ES-I3 (cell line): ENCODE results near the gene HOXA6.

Source experiments
- H3K36me3 ChIP-seq: 2 replicates; pipeline ENCODE4 v1.6.1; 2013; ENCODE audit warnings: mild to moderate bottlenecking, low read length, control low read depth, moderate library complexity; ENCODE audit not compliant: insufficient read depth
- H3K4me1 ChIP-seq: 2 replicates; pipeline ENCODE4 v1.6.1; 2013; ENCODE audit warnings: mild to moderate bottlenecking, control low read depth, low read length; ENCODE audit not compliant: insufficient read depth
- H3K9ac ChIP-seq: 2 replicates; pipeline ENCODE4 v1.6.1; 2013; ENCODE audit warnings: low read depth, mild to moderate bottlenecking, low read length, moderate library complexity
- H3K9me3 ChIP-seq: 2 replicates; pipeline ENCODE4 v1.6.1; 2013; ENCODE audit warnings: mild to moderate bottlenecking, low read length, moderate library complexity; ENCODE audit not compliant: control insufficient read depth, insufficient read depth

The HOXA6 gene

GRCh38 chr7:27179503-27180430, 32.2 kb upstream of the HOXA6 start:
- H3K4me1 ChIP-seq: no peaks in the 10 kb centered on the region
- no peaks in the 10 kb centered on the region for H3K36me3 ChIP-seq
- H3K9me3 ChIP-seq: no peaks in the 10 kb centered on the region
- peak overlapping the region; percentile 2; the same call in 1 of the 2 replicates for H3K9ac ChIP-seq

GRCh38 chr7:27179030-27179429, 31.5 kb upstream of the HOXA6 start:
- Histone ChIP-seq H3K9me3 (no peaks in the 10 kb centered on the region), H3K36me3 (no peaks in the 10 kb centered on the region), H3K9ac (no peak overlapping the region), H3K4me1 (no peaks in the 10 kb centered on the region)

- no peak overlapping the region for H3K9ac ChIP-seq
These were observed 30.8 kb upstream of the HOXA6 start for GRCh38 chr7:27178366-27178765.

GRCh38 chr7:27177795-27178320, 30.3 kb upstream of the HOXA6 start:
- no peaks in the 10 kb centered on the region for H3K36me3 ChIP-seq
- no peak overlapping the region for H3K9ac ChIP-seq
- no peaks in the 10 kb centered on the region for H3K9me3 ChIP-seq
- no peaks in the 10 kb centered on the region for H3K4me1 ChIP-seq

More at GRCh38 chr7:27178366-27178765, 30.8 kb upstream of the HOXA6 start:
- Histone ChIP-seq H3K36me3 (no peaks in the 10 kb centered on the region), H3K4me1 (no peaks in the 10 kb centered on the region), H3K9me3 (no peaks in the 10 kb centered on the region)

GRCh38 chr7:27176962-27177794, 29.6 kb upstream of the HOXA6 start:
- Histone ChIP-seq H3K9ac (no peak overlapping the region), H3K9me3 (no peaks in the 10 kb centered on the region), H3K4me1 (no peaks in the 10 kb centered on the region), H3K36me3 (no peaks in the 10 kb centered on the region)

GRCh38 chr7:27176524-27176845, 28.9 kb upstream of the HOXA6 start:
- Histone ChIP-seq H3K9ac (no peak overlapping the region), H3K36me3 (no peaks in the 10 kb centered on the region), H3K4me1 (peaks cover 5% of the 10 kb centered on the region; the same call in 1 of the 2 replicates), H3K9me3 (no peaks in the 10 kb centered on the region)

GRCh38 chr7:27175626-27176523, 28.3 kb upstream of the HOXA6 start:
- Histone ChIP-seq H3K4me1 (peaks cover 6% of the 10 kb centered on the region; the same call in 1 of the 2 replicates), H3K9me3 (no peaks in the 10 kb centered on the region), H3K36me3 (no peaks in the 10 kb centered on the region), H3K9ac (no peak overlapping the region; the same call in 1 of the 2 replicates)

GRCh38 chr7:27174874-27175625, 27.5 kb upstream of the HOXA6 start:
- peaks cover 6% of the 10 kb centered on the region; the same call in 1 of the 2 replicates for H3K4me1 ChIP-seq

GRCh38 chr7:27173956-27174873, 26.6 kb upstream of the HOXA6 start, which contains the start of gene HOXA10:
Gene HOXA10, minus strand, starts transcription at chr7:27174320. Its CDS starts 14 bp downstream, at chr7:27174306.
- no peak within 1 kb of the TSS; the same call in 1 of the 2 replicates for H3K9ac ChIP-seq
- H3K36me3 ChIP-seq: no peaks in the 10 kb centered on the region
- peaks cover 6% of the 10 kb centered on the region; the same call in 1 of the 2 replicates for H3K4me1 ChIP-seq
- H3K9me3 ChIP-seq: no peaks in the 10 kb centered on the region

More at GRCh38 chr7:27174874-27175625, 27.5 kb upstream of the HOXA6 start:
- Histone ChIP-seq H3K9ac (no peak overlapping the region), H3K36me3 (no peaks in the 10 kb centered on the region), H3K9me3 (no peaks in the 10 kb centered on the region)

- no peaks in the 10 kb centered on the region for H3K9me3 ChIP-seq
- H3K9ac ChIP-seq: no peak overlapping the region; the same call in 1 of the 2 replicates
- no peaks in the 10 kb centered on the region for H3K36me3 ChIP-seq
- H3K4me1 ChIP-seq: peaks cover 6% of the 10 kb centered on the region; the same call in 1 of the 2 replicates
These were observed 26.0 kb upstream of the HOXA6 start for GRCh38 chr7:27173511-27173955.

- H3K4me1 ChIP-seq: peaks cover 6% of the 10 kb centered on the region; the same call in 1 of the 2 replicates
- H3K9ac ChIP-seq: peak overlapping the region; percentile 6; the same call in 1 of the 2 replicates
These were observed 25.4 kb upstream of the HOXA6 start for GRCh38 chr7:27172823-27173510.

More at GRCh38 chr7:27172823-27173510, 25.4 kb upstream of the HOXA6 start:
- no peaks in the 10 kb centered on the region for H3K9me3 ChIP-seq
- H3K36me3 ChIP-seq: no peaks in the 10 kb centered on the region
